NCI-H2029 treated with DMSO at 0.1 percent for 48 hours (cell line): ENCODE data around the gene MED7.
"Not testable (repeated sequence)": the region's sequence is repeated elsewhere in the genome, so short reads cannot be mapped to it uniquely, and the experiment has no call there.

Source experiments
- DNase-seq: peaks from one replicate; lab custom pipeline; 2025; lab: John Stamatoyannopoulos, UW

The MED7 gene, protein sequence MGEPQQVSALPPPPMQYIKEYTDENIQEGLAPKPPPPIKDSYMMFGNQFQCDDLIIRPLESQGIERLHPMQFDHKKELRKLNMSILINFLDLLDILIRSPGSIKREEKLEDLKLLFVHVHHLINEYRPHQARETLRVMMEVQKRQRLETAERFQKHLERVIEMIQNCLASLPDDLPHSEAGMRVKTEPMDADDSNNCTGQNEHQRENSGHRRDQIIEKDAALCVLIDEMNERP

DNA sequence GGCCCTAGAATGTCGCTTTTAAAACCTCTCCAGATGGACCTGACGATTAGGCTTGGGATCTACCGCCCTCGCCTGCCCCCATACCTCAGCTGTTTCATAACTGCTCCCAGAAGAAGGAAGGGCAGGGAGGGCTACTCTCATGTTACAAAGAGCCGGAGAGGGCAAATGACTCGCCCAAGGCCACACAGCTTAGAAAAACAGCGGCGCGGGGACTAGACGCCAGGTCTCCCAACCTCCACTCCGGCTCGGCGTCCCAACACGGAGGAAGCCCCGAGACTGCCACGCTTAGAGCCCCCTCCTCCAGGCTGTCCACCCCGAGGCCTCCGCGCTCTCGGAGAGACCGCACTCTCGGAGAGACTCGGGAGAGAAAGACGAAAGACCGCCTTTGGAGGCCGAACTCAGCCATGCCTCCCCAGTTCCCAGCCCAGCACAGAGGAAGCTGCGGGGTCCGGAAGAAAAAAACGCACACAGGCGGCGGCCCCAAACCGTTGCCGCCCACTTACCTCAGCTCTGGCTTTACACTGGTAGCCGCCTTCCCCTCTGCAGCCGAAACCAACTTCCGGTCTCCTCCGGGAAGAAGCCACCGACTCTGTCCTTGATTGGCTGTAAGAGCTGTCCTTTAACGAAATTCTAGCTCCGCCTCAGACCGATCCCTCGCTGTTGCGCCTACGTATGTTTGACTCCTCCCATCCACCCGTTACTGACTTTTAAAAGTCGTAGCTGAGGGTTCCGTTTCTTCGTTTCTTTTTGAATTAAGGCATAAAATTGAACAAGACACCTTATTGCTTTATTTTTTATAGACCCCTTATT is at the start of gene MED7:
Gene MED7 (minus strand): TSS at position 549 of the 810 bp plus-strand sequence. CDS start 3,434 bp downstream, outside the sequence.
- peak; percentile 98 for DNase-seq

DNA sequence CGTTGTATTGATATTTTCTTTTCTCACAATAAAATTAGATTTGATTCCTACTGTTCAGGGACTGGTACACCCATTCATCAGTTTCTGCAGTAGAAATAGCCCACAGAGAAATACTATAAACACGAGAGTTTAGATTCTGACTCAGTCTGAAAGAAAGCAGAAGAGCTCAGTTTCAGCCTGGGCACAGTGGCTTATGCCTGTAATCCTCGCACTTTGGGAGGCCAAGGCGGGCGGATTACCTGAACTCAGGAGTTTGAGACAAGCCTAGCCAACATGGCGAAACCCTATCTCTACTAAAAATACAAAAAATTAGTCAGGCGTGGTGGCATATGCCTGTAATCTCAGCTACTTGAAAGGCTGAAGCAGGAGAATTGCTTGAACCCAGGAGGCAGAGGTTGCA is 46.6 kb upstream of the MED7 start:
- no peak for DNase-seq

DNA sequence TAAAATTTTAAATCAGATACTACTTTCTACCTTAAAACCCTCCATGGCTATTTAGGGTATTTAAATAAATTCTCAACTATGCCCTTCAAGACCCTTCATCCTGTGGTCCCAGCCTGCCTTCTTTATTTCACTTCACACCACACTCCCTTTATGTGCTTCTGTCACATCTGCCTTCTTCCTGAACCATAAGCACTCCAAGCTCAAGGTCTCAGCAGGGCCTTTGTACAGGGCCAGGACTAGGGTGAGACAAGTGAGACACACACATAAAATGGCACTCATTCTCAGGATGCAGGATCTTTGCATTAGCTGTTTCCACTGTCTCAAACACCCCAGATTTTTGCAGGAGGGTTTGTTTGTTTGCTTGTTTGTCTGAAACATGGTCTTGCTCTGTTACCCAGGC is 45.6 kb upstream of the MED7 start:
- DNase-seq: no peak

DNA sequence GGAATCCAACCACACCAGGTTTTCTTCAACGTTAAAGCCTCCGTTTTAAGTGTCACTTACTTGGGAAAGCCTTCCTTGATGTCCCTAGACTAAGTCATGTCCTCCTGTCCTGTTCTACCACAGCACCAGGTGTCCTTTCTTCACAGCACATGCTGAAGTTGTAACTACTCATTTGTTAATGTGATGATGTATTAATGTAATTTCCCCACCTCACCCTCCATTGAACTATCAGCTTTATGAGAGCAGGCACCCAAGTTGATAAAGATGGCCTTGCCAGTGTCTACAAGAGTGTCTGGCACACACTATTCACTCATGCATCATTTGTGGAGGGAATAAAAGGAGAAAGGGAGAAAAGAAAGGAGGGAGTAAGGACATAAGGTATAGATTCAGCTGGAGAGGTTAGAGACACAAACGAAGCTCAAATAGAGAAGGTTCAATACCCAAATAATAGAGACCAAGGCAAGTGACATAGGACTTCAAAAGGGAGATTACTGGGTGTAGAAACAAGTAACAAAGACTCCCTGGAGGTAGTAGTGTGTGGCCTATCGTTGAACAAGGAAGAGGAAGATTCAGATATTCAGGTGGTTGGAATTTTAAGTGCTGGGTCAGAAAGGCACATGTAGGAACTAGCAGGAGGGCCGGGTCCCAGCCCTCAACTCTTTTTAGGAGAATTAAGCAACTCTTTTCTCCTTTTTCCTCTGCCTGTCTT is 44.5 kb upstream of the MED7 start:
- DNase-seq: no peak

DNA sequence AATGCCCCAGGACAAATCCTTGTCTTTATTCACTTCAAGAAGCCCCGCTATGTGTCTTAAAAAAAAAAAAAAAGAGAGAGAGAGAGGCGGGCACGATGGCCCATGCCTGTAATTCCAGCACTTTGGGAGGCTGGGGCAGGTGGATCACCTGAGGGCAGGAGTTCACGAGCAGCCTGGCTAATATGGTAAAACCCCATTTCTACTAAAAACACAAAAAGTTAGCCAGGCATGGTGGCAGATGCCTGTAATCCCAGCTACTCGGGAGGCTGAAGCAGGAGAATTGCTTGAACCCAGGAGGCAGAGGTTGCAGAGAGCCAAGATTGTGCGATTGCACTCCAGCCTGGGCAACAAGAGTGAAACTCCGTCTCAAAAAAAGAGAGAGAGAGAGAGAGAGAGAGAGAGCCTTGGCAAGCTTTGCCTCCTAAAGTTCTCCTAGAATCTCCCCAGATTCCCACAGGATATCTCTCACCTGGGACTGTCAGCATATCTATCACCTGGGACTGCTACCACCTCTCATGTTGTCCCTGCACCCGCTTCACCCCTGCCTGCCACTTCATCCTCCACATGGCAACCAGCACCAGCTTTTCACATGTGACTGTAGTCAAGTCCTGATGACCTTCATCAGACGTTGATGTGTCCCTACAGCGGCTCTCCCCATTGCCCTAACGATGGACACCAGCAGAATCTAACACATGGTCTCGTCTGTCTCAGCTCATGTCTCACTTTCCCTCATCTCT is 43.8 kb upstream of the MED7 start:
- DNase-seq: no peak

DNA sequence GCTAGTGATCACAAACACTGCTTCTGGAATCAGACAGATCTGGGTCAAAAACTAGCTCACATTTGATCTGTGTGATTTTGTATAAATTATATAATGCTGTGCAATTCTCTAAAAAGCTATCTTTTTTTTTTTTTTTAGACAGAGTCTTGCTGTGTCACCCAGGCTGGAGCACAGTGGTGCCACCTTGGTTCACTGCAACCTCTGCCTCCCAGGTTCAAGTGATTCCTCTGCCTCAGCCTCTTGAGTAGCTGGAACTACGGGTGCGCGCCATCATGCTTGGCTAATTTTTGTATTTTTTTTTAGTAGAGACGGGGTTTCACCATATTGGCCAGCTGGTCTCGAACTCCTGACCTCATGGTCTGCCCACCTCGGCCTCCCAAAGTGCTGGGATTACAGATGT is 42.5 kb upstream of the MED7 start:
- DNase-seq: not testable (repeated sequence)

DNA sequence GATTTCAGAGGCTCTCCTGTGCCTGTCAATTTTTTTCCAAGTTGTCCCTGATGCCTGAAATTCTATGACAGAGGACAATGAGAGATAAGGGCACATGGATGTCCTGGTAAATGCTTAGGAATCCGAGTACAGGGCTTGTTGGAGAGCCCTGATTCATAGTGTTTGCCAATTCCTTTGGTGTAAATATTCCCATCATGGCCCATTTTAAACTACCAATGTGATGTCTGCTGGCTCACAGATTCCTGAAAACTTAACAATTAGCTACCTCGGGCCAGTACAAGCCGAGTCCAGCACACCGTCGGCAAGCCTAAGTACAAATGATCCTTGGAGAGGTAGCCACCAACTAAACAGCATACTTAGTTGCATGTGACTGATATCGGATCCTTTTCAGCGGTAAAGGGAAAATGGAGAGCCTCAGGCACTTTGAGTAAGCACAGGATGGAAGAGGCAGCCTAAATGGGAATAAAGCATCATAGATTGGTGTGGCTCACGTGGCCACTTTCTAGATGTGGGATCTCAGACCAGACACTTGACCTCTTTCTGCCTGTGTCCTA is 41.5 kb upstream of the MED7 start:
- no peak for DNase-seq

DNA sequence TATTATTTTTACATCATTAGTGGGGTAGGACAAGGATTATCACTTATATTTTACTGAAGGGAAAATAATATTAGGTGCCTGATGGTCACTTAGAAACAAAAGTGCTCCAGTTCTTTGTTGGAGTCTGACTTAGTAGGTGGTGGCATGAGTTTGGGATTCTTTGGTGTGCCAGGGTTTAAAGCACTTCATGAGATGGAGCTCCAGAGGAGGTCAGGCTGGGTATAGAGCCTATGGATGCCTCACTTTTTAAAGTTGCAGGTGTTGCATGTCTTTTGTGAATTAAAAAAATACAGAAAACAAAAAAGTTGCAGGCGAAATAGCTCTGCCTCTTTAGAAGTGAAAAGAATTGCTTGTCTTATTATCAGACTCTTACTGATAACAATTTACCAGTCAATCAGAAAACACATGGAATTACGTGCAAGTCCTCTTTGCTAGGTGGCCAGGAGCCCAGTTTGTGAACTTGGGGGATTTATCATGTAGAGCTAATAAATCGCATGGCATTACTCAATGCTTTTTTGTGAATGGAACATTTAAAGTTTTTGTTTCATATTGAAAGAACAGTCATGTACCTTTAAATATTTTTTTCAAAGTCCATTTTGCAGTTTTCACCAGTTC is 39.6 kb upstream of the MED7 start:
- DNase-seq: no peak

DNA sequence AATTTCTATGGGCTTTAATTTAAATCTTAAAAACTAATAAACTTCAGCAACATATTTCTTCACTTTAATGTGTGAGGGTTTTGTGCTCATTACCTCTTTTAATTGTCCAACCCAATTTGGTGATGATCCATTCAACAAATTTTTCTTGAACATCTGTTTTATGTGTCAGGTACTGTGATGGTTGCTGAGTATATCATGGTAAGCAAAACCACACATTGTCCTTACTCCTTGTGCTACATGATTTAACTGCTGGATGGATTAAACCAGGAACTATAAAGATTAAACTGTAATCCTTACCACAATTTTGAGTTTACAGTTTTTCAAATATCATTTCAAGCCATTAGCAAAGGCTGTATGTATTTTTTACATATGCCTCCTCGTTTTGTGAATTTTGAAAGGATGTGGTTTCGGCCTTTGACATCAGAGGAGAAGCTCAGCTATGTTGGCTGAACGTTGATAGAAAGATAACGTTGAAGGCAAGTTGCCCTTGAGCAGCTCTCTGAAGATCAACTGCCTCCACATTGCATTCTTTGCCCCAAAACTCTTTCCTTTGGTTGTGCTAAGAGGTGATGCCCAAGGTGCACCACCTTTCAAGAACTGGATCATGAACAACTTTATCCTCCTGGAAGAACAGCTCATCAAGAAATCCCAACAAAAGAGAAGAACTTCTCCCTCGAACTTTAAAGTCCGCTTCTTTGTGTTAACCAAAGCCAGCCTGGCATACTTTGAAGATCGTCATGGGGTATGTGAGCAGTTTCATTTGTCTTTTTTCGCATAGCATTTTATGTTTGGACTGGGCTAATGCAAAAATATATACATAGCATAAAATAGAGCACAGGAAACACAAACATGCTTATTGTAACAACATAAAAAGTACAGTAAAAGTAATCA is 38.0 kb upstream of the MED7 start, which contains the start of gene ITK:
Gene ITK (plus strand): TSS at position 467 of the 891 bp plus-strand sequence. CDS start 138 bp downstream, at position 605.
- DNase-seq: no peak

DNA sequence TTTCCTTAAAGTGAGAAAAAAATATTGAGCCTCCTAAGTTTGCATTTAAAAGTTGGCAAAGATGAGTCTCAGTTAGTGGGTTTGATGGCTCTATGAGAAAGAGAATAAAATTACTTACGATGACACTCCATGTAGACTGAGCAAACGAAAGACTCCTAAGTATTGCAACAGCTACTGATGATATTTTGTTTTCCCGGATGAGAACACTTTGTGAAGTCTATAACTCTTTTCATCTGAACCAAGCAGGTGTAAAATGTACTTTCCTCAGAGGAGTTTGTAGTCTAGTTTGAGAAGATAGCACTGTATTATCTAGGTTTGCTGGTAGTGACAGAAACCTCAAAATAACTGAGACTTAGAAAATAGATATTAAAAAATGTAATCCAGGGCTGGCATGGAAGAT is 36.3 kb upstream of the MED7 start:
- no peak for DNase-seq

DNA sequence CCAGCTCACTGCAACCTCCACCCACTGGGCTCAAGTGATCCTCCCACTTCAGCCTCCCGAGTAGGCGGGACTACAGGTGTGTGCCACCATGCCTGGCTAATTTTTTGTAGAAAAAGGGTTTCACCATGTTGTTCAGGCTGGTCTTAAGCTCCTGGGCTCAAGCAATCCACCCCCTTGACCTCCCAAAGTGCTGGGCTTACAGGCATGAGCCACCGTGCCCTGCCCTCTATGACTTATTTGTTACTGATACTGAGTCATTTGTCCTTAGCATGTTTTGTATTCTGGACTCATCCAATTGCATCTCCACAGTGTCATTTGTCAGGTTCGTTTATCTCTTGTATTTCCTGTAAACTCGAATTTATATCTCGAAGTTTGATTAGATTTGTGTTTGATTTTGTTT is 35.3 kb upstream of the MED7 start:
- DNase-seq: no peak

DNA sequence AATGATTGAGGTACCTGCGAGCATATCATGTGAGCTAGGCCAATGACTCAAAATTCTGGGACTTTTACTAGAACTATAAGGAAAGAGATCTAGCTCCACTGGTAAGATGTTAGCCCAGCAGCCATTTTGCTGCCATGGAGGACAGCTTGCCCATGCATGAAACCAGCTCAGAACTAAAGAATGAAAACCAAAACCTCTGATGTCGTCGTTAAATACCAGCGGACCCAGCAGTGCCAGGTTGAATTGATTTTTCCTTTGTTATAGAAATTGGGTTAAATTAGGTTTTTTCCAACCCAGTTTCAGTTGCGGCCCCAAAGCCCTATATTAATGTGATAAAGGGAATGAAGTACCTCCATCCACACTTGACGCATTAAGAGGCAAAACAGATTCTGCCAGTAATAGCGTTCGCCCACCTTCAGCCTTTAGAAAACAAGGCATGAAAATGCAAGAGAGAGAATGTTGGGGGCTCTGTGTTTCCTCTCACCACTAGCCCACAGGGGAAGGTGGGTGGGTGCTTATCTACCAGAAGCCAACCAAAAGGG is 32.5 kb upstream of the MED7 start:
- no peak for DNase-seq

DNA sequence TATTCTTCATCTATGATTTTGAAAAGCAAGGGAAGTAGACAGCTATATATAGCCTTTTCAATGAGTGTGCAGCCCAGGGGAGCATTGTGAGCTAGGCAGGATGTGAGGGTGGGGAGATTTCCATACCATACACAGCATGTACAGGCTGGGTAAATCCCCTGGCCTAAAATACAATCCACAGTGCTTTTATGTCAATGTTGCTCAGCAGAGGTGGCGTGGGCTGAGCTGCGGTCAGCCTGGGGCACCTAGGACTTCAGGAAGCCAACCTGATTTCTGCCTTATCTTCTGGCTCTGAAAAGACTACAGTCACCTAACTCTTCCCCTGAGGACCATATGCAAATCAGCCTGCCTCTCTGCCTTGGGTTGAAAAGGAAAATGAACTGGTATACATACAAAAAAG is 29.7 kb upstream of the MED7 start:
- DNase-seq: no peak

DNA sequence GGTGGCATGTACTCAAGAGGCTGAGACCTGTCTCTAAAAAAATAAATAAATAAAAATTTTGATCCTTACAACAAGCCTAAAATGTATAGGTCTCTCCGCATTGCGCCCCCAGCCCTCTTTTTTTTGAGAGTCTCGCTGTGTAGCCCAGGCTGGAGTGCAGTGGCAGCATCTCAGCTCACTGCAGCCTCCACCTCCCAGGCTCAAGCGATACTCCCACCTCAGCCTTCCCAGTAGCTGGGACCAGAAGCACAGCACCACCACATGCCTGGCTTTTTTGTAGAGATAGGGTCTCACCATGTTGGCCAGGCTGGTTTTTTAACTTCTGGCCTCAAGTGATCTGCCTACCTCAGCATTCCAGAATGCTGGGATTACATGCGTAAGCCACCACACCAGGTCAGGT is 25.6 kb upstream of the MED7 start:
- no peak for DNase-seq

DNA sequence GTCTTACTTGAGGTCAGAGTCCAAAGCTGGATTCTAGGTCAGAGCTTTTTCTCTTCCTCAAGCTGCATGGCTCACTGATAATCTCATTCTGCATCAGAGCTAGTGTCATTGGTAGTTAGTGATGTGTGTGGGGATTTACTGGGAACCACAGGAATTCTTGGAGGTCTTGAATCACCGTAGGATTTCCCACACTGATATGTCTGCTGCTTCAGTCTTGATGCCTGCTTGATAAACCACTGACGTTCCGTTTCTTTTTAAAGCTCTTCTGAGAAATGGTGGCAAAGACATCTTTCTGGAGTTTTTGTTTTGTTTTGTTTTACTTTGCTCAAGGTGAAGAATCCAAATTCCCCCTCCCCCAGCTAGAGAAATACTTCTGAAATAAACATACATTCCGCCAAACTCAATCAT is 24.6 kb upstream of the MED7 start:
- no peak for DNase-seq

DNA sequence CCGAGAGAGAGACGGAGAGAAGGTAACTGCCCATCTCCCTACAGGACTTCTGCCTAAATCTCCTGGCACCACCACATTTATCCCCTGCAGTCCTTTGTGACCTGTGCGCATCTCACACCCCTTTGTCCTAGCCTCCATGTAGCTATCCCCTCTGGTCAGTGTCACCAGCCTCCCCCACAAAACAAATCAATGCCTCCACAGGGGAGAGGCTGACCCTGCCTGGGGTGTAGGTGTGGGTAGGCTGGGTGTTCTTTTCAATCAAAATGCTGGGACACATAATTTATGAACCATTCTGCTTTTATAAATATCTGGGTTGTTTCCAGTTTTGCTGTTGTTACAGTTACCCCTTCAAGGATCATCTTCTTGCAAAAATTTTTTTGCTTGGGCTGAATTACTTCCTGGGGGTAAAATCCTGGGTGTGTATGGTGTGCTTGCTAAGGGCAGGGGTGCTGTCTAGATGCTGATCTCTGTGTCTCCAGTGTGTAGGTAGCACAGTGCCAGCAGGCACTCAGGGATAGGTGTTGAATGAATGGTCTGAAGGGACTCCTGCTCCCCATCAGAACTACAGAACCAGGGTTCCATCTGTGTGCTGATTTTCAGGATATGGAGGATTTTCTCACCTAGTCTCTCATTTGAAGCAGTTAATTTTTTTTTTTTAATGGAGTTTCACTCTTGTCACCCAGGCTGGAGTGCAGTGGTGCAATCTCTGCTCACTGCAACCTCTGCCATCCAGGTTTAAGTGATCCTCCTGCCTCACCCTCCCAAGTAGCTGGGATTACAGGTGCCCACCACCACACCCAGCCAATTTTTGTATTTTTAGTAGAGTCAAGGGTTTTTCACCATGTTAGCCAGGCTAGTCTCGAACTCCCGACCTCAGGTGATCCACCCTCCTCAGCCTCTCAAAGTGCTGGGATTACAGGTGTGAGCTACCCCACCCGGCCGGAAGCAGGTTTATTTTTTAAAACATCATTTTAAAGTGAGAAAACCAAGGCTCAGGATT is 23.8 kb upstream of the MED7 start, which contains the start of gene GARIN3:
Gene GARIN3 (minus strand): TSS at position 51 of the 1,000 bp plus-strand sequence. CDS start 96 bp downstream, outside the sequence.
- DNase-seq: no peak

DNA sequence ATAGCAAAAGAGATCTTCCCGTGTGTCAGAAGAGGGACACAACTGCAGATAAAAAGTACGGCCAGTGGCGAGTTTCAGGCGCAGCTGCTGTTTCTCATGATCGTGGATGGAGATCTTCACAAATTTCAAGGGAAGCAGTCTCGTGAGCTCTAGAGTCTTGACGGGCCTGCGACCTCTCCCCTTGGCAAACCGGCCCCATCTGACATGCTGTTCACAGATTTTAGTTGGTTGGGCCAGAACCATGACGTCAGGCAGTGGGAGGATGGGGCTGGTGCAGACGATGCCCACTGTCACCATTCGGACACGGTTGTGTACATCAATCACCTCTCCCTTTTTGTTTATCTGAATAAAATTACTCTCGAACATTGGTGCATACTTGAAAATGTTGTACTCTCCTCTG is 23.0 kb upstream of the MED7 start:
- no peak for DNase-seq

DNA sequence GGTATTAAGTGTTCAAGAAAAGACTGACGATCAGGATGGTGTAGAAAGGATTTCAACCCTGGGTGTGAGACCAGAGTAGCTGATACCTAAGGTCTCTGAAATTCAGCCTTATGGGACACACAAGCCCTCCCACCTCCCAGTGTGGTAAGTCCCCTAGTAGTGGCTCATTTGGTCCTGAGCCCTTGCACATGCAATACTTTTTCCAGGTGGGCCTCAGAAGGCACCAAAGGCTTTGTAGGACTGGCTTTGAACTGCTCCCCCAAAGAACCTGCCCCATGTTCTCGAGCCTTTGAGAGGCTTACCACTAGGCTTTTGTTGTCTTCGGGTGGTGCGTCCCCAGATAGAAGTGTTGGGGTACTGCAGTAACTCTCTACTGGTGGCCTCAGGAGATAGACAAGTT is 22.6 kb upstream of the MED7 start:
- no peak for DNase-seq

DNA sequence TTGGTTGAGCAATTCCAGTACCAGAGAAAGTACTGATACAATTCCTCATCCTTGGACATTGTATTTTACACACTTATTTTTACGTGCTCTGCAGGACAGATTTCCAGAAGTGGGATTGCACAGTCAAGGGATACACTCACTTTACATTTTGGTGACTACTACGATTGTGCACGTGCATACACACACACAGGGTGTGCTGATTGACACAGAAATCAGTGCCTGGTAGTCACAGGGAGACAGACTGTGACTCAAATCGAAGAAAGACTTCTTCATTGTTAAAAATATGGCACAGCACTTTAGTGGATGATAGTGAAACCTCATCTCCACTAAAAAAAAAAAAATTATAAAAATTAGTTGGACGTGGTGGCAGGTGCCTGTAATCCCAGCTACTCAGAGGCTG is 21.9 kb upstream of the MED7 start:
- DNase-seq: no peak
